Stomach smooth muscle (tissue), 2 donors: ENCODE results near the gene SPNS3.

Experiments used
- H3K27ac ChIP-seq: one replicate; pipeline ENCODE4 v1.7.0; 2013; ENCODE audit warnings: mild to moderate bottlenecking, low read length, inconsistent platforms
- H3K27me3 ChIP-seq, 2 donors: one replicate each; pipeline ENCODE4 v1.7.0; 2013; ENCODE audit warnings: low read length in 2 of 2; ENCODE audit not compliant: insufficient read depth in 2 of 2, control insufficient read depth in 1 of 2
- H3K36me3 ChIP-seq, 2 donors: one replicate each; pipeline ENCODE4 v1.7.0; 2013; ENCODE audit warnings: low read length in 2 of 2; ENCODE audit not compliant: control insufficient read depth in 2 of 2, insufficient read depth in 2 of 2
- H3K4me1 ChIP-seq: one replicate; pipeline ENCODE4 v1.7.0; 2013; ENCODE audit warnings: low read length; ENCODE audit not compliant: control insufficient read depth, insufficient read depth
- H3K4me3 ChIP-seq, 2 donors: one replicate each; pipeline ENCODE4 v1.7.0; 2013; ENCODE audit warnings: low read length in 2 of 2
- H3K9ac ChIP-seq, 2 donors: one replicate each; pipeline ENCODE4 v1.7.0; 2013; ENCODE audit warnings: low read length in 2 of 2, mild to moderate bottlenecking in 1 of 2
- H3K9me3 ChIP-seq, 2 donors: one replicate each; pipeline ENCODE4 v1.7.0; 2013; ENCODE audit warnings: low read length in 2 of 2; ENCODE audit not compliant: control insufficient read depth in 2 of 2
- donor health status: healthy.
- donor health status: Pancreatic carcinoma.

The SPNS3 gene

GRCh38 chr17:4469552-4469951, 35.8 kb downstream of the SPNS3 start:
- Histone ChIP-seq H3K4me1 (no peaks in the 10 kb centered on the region), H3K9me3 (no peaks in the 10 kb centered on the region), H3K9ac (no peak overlapping the region), H3K36me3 (no peaks in the 10 kb centered on the region), H3K27me3 (peaks cover 0 to 2% of the 10 kb centered on the region in 2 donors), H3K27ac (no peak overlapping the region), H3K4me3 (no peak overlapping the region)

- no peak overlapping the region for H3K9ac ChIP-seq
- no peak overlapping the region for H3K27ac ChIP-seq
- H3K4me3 ChIP-seq: no peak overlapping the region
- no peaks in the 10 kb centered on the region for H3K36me3 ChIP-seq
- H3K27me3 ChIP-seq: no peaks in the 10 kb centered on the region
- H3K9me3 ChIP-seq: no peaks in the 10 kb centered on the region
- no peaks in the 10 kb centered on the region for H3K4me1 ChIP-seq
Measured at GRCh38 chr17:4472286-4472685, 38.5 kb downstream of the SPNS3 start.

- Histone ChIP-seq H3K27ac (no peak overlapping the region), H3K9me3 (no peaks in the 10 kb centered on the region), H3K36me3 (no peaks in the 10 kb centered on the region), H3K27me3 (no peaks in the 10 kb centered on the region), H3K9ac (no peak overlapping the region), H3K4me3 (no peak overlapping the region), H3K4me1 (no peaks in the 10 kb centered on the region)
Measured at GRCh38 chr17:4474093-4474492, 40.4 kb downstream of the SPNS3 start.

GRCh38 chr17:4475001-4475400, 41.3 kb downstream of the SPNS3 start:
- H3K27ac ChIP-seq: no peak overlapping the region
- no peaks in the 10 kb centered on the region for H3K9me3 ChIP-seq
- no peaks in the 10 kb centered on the region for H3K4me1 ChIP-seq
- no peaks in the 10 kb centered on the region for H3K27me3 ChIP-seq
- no peak overlapping the region for H3K9ac ChIP-seq
- no peaks in the 10 kb centered on the region for H3K36me3 ChIP-seq
- no peak overlapping the region for H3K4me3 ChIP-seq

- H3K4me1 ChIP-seq: no peaks in the 10 kb centered on the region
- H3K27ac ChIP-seq: no peak overlapping the region
- H3K9ac ChIP-seq: no peak overlapping the region
- no peak overlapping the region for H3K4me3 ChIP-seq
- H3K36me3 ChIP-seq: no peaks in the 10 kb centered on the region
- H3K27me3 ChIP-seq: no peaks in the 10 kb centered on the region
- H3K9me3 ChIP-seq: no peaks in the 10 kb centered on the region
Measured at GRCh38 chr17:4475463-4475862, 41.7 kb downstream of the SPNS3 start.

- H3K4me3 ChIP-seq: no peak overlapping the region
Measured at GRCh38 chr17:4476017-4476416, 42.3 kb downstream of the SPNS3 start.

GRCh38 chr17:4476511-4477070, 42.9 kb downstream of the SPNS3 start:
- Histone ChIP-seq H3K9ac (no peak overlapping the region), H3K9me3 (no peaks in the 10 kb centered on the region), H3K27me3 (no peaks in the 10 kb centered on the region), H3K4me3 (no peak overlapping the region), H3K36me3 (no peaks in the 10 kb centered on the region), H3K27ac (no peak overlapping the region), H3K4me1 (no peaks in the 10 kb centered on the region)

More at GRCh38 chr17:4476017-4476416, 42.3 kb downstream of the SPNS3 start:
- Histone ChIP-seq H3K36me3 (no peaks in the 10 kb centered on the region), H3K4me1 (no peaks in the 10 kb centered on the region), H3K9ac (no peak overlapping the region), H3K9me3 (no peaks in the 10 kb centered on the region), H3K27ac (no peak overlapping the region), H3K27me3 (no peaks in the 10 kb centered on the region)

- no peaks in the 10 kb centered on the region for H3K9me3 ChIP-seq
- H3K4me3 ChIP-seq: no peak overlapping the region
- no peaks in the 10 kb centered on the region for H3K4me1 ChIP-seq
- no peaks in the 10 kb centered on the region for H3K36me3 ChIP-seq
- H3K27ac ChIP-seq: no peak overlapping the region
- no peaks in the 10 kb centered on the region for H3K27me3 ChIP-seq
- no peak overlapping the region for H3K9ac ChIP-seq
Measured at GRCh38 chr17:4477255-4477791, 43.6 kb downstream of the SPNS3 start.

GRCh38 chr17:4478318-4478830, 44.6 kb downstream of the SPNS3 start:
- no peaks in the 10 kb centered on the region for H3K27me3 ChIP-seq
- no peaks in the 10 kb centered on the region for H3K36me3 ChIP-seq
- no peaks in the 10 kb centered on the region for H3K9me3 ChIP-seq
- no peaks in the 10 kb centered on the region for H3K4me1 ChIP-seq
- no peak overlapping the region for H3K4me3 ChIP-seq
- no peak overlapping the region for H3K9ac ChIP-seq
- no peak overlapping the region for H3K27ac ChIP-seq

GRCh38 chr17:4479340-4479981, 45.7 kb downstream of the SPNS3 start:
- Histone ChIP-seq H3K27ac (no peak overlapping the region), H3K9me3 (no peaks in the 10 kb centered on the region), H3K27me3 (no peaks in the 10 kb centered on the region), H3K9ac (no peak overlapping the region), H3K4me3 (no peak overlapping the region), H3K4me1 (no peaks in the 10 kb centered on the region), H3K36me3 (no peaks in the 10 kb centered on the region)
